HG03378 (cell line): ENCODE data around the gene CST9.
"Not testable (repeated sequence)": the region's sequence is repeated elsewhere in the genome, so short reads cannot be mapped to it uniquely, and the experiment has no call there.

Experiments used
- ATAC-seq: cut with Tn5 transposase; IDR thresholded peaks from one replicate; pipeline ENCODE4 v1.9.1; 2021; ENCODE audit warnings: mild to moderate bottlenecking, moderate library complexity; ENCODE audit not compliant: unreplicated experiment

Gene CST9

GRCh38 chr20:23588434-23589403, 17.0 kb downstream of the CST9 start:
- ATAC-seq, result no peak

- no peak for ATAC-seq
Observed at GRCh38 chr20:23587631-23588030, 18.1 kb downstream of the CST9 start.

- ATAC-seq, result no peak
Observed at GRCh38 chr20:23586735-23587525, 18.8 kb downstream of the CST9 start.

- no peak for ATAC-seq
Observed at GRCh38 chr20:23585808-23586734, 19.6 kb downstream of the CST9 start.

GRCh38 chr20:23585449-23585807, 20.3 kb downstream of the CST9 start:
- ATAC-seq, result no peak

GRCh38 chr20:23584434-23585199, 21.1 kb downstream of the CST9 start:
- ATAC-seq, result no peak

GRCh38 chr20:23583526-23583925, 22.2 kb downstream of the CST9 start:
- no peak for ATAC-seq

- no peak for ATAC-seq
Observed at GRCh38 chr20:23582293-23582692, 23.4 kb downstream of the CST9 start.

- ATAC-seq, result not testable (repeated sequence)
Observed at GRCh38 chr20:23581833-23582232, 23.9 kb downstream of the CST9 start.

- no peak for ATAC-seq
Observed at GRCh38 chr20:23574977-23575376, 30.7 kb downstream of the CST9 start.

- ATAC-seq, result no peak
Observed at GRCh38 chr20:23570178-23570760, 35.4 kb downstream of the CST9 start.

GRCh38 chr20:23569570-23569969, 36.1 kb downstream of the CST9 start:
- no peak for ATAC-seq

- no peak for ATAC-seq
Observed at GRCh38 chr20:23568971-23569330, 36.8 kb downstream of the CST9 start.

- no peak for ATAC-seq
Observed at GRCh38 chr20:23568320-23568970, 37.3 kb downstream of the CST9 start, which contains the start of gene CST9L. TSS of gene CST9L (minus strand) at chr20:23568484. CDS start at chr20:23568450, 34 bp downstream.

- no peak for ATAC-seq
Observed at GRCh38 chr20:23566199-23566932, 39.4 kb downstream of the CST9 start.

GRCh38 chr20:23565503-23566045, 40.1 kb downstream of the CST9 start:
- no peak for ATAC-seq

GRCh38 chr20:23564927-23565326, 40.8 kb downstream of the CST9 start:
- ATAC-seq, result no peak

- ATAC-seq, result no peak
Observed at GRCh38 chr20:23562721-23563342, 42.9 kb downstream of the CST9 start.
